ENCODE data around the gene TNP1.

The TNP1 gene

GRCh38 chr2:216900406-216900805 is 40.5 kb upstream of the TNP1 start:
- TF ChIP-seq CTCF (IDR thresholded peaks at IDR 0.05), result no peak
- Histone ChIP-seq H3K4me3 (no peak overlapping the region), H3K27ac (no peak overlapping the region)
- DNase-seq (ENCODE audit: low spot score), result no peak

- DNase-seq (ENCODE audit: low spot score), result no peak
- Histone ChIP-seq H3K4me3 (no peak overlapping the region), H3K27ac (no peak overlapping the region)
- TF ChIP-seq CTCF (IDR thresholded peaks at IDR 0.05), result no peak
Observed at GRCh38 chr2:216897561-216898203, 37.8 kb upstream of the TNP1 start.

- no peak overlapping the region for H3K4me3 ChIP-seq
- no peak for DNase-seq (ENCODE audit: low spot score)
- H3K27ac ChIP-seq, result no peak overlapping the region
- no peak for TF ChIP-seq CTCF (IDR thresholded peaks at IDR 0.05)
Observed at GRCh38 chr2:216890138-216890537, 30.3 kb upstream of the TNP1 start.

DNA sequence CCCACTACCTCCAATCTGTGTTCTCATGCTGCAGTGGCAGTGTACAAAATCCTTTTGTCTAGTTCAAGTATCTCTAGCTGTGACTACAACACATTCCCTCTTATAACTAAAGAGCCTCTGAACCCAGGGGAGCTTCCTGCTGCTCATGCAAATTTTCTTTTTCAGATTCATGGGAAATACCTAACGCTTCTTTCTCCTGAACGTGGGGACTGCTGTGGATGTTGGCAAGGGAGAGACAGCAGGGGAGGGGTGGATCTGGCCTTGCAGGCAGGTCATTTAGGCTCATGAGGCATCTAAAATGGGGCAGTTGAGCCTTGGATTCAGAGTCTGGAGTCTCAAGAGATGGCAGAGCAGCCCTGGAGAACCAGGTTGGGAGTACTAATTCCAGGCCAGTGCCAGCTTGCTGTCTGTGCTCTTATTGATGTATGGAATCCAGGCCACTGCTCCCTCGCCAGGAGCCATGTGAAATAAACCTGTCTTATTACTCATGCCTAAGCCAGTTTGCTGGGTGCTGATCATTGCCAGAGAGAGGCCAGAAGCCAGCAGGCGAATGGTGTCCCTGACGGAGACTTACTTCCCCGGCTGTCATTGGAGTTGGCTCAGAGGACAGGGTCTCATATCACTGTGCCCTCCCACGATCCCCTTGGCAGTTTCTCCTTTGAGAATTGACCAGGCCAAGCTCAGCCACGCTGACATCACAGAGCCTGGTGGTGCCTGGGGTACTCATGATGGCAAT is 29.2 kb upstream of the TNP1 start:
- Histone ChIP-seq H3K27ac (peak overlapping the region; percentile 13 to 35), H3K4me3 (no peak overlapping the region)
- TF ChIP-seq CTCF (IDR thresholded peaks at IDR 0.05), result no peak
- no peak for DNase-seq (ENCODE audit: low spot score)

GRCh38 chr2:216888081-216888480 is 28.2 kb upstream of the TNP1 start:
- TF ChIP-seq CTCF (IDR thresholded peaks at IDR 0.05), result no peak
- no peak overlapping the region for H3K4me3 ChIP-seq
- DNase-seq (ENCODE audit: low spot score), result no peak
- H3K27ac ChIP-seq, result no peak overlapping the region

DNA sequence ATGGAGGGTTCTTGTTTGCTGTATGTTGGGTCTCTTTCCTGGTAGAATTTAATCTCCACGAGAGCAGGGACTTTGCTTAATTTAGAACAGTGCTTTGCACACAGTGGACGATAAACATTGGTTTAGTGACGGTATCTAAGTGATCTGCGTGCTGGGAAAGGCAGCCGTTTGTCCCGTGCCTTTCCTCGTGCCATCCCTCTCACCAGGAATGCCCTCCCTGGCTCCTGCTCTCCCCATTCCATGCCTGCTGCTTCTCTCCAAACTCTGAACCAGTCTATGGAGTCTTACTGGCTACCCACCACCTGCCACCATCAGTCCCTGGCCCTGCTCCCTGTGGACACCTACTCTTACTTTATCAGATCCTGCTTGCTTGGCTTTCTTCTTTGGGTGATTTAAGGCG is 27.3 kb upstream of the TNP1 start:
- Histone ChIP-seq H3K27ac (no peak overlapping the region), H3K4me3 (no peak overlapping the region)
- no peak for DNase-seq (ENCODE audit: low spot score)
- no peak for TF ChIP-seq CTCF (IDR thresholded peaks at IDR 0.05)

GRCh38 chr2:216885117-216885553 is 25.3 kb upstream of the TNP1 start:
- no peak overlapping the region for H3K27ac ChIP-seq
- H3K4me3 ChIP-seq, result no peak overlapping the region
- no peak for TF ChIP-seq CTCF (IDR thresholded peaks at IDR 0.05)
- DNase-seq (ENCODE audit: low spot score), result no peak
